A549 (cell line): ENCODE data around the gene PM20D2.

ENCODE experiments used
- ATOH8 ChIP-seq: fragments of 250-450 bp; sonication (Bioruptor Pico); IDR thresholded peaks from 2 replicates; pipeline ENCODE4 v1.5.0; 2020; ENCODE audit warnings: low read depth, mild to moderate bottlenecking, moderate library complexity
- BCL3 ChIP-seq: fragments of >200 bp; sonication (Bioruptor Twin); formaldehyde crosslinking; IDR thresholded peaks from 3 replicates; pipeline ENCODE4 v1.6.1; 2016
- CBX2 ChIP-seq: fragments of 200-600 bp; sonication (generic); IDR thresholded peaks from 2 replicates; pipeline ENCODE4 v1.6.1; 2016; ENCODE audit warnings: low read depth, mild to moderate bottlenecking, borderline replicate concordance
- CTCF ChIP-seq: fragments of >200 bp; sonication (Bioruptor Twin); formaldehyde crosslinking; IDR thresholded peaks from 3 replicates; pipeline ENCODE4 v1.5.1; 2016
- EHMT2 ChIP-seq: fragments of 200-600 bp; sonication (generic); IDR thresholded peaks from 2 replicates; pipeline ENCODE4 v1.6.1; 2016; ENCODE audit warnings: antibody characterized with exemption, low read depth, mild to moderate bottlenecking, moderate library complexity
- EP300 ChIP-seq, 2 experiments: fragments of >200 bp; sonication (Bioruptor Twin); formaldehyde crosslinking; IDR thresholded peaks; 2 replicates in 1 of 2; 3 replicates in 1 of 2; pipeline ENCODE4 v1.6.1; 2016 to 2017
- HMGXB4 ChIP-seq: fragments of 250-450 bp; sonication (Bioruptor Pico); IDR thresholded peaks from 2 replicates; pipeline ENCODE4 v1.5.0; 2021; ENCODE audit warnings: mild to moderate bottlenecking, moderate library complexity, borderline replicate concordance
- JUN ChIP-seq, 2 experiments: fragments of >200 bp; sonication (Bioruptor Twin); formaldehyde crosslinking; IDR thresholded peaks; 2 replicates in 1 of 2; 3 replicates in 1 of 2; pipeline ENCODE4 v1.6.1; 2016 to 2017
- ZNF302 ChIP-seq: fragments of 250-450 bp; sonication (Bioruptor Pico); IDR thresholded peaks from 2 replicates; pipeline ENCODE4 v1.9.0; 2021; ENCODE audit warnings: inconsistent platforms, mild to moderate bottlenecking, moderate library complexity

- TF ChIP-seq CTCF: no peak
- TF ChIP-seq BCL3: no peak
- TF ChIP-seq EHMT2: no peak
- no peak for TF ChIP-seq ZNF302 (CRISPR knock-in tag)
- no peak for TF ChIP-seq JUN (IDR thresholded peaks at IDR 0.05)
- TF ChIP-seq ATOH8 (CRISPR knock-in tag): no peak
- TF ChIP-seq HMGXB4: no peak
- no peak for TF ChIP-seq CBX2
- TF ChIP-seq EP300 (IDR thresholded peaks at IDR 0.05): no peak
These were observed 11.9 kb upstream of the PM20D2 start for GRCh38 chr6:89133981-89134380.
